ENCODE results near the gene BLOC1S5.
"Not testable (repeated sequence)": the region's sequence is repeated elsewhere in the genome, so short reads cannot be mapped to it uniquely, and the experiment has no call there.

The BLOC1S5 gene

GRCh38 chr6:7992002-7992815 is 72.0 kb downstream of the BLOC1S5 start:
- no peak for DNase-seq

GRCh38 chr6:7991536-7991935 is 72.7 kb downstream of the BLOC1S5 start:
- no peak for DNase-seq

GRCh38 chr6:7986219-7986618 is 78.0 kb downstream of the BLOC1S5 start:
- DNase-seq: no peak

DNA sequence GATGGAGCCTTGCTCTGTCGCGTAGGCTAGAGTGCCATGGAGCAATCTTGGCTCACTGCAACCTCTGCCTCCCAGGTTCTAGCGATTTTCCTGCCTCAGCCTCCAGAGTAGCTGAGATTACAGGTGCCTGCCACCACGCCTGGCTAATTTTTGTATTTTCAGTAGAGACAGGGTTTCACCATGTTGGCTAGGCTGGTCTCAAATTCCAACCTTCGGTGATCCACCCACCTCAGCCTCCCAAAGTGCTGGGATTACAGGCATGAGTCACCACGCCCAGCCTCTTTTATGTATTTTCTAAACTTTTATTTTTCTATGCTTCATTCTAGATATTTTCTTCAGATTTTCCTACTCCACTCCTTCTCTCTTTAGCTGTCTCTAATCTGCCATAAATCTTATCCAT is 80.2 kb downstream of the BLOC1S5 start:
- DNase-seq: not testable (repeated sequence)

DNA sequence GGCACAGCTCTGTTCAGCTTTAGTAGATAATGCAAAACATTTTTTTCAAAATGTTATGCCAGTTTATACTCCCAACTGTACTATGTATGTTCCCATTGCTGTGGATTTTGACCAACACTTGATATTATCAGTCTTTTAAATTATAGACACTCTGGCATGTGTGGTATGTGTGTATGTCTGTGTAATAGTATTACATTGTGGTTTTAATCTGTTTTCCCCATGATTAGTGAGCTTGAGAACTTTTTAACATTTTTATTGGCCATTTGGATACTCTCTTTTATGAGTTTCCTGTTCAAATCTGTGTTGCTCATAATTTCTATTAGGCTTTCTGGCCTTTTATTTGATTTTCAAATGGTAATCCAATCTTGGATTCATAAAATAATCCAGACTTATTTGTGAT is 84.4 kb downstream of the BLOC1S5 start:
- DNase-seq: no peak

GRCh38 chr6:7978736-7979135 is 85.5 kb downstream of the BLOC1S5 start:
- peak; percentile 7 for DNase-seq

- DNase-seq: no peak
These were observed 87.6 kb downstream of the BLOC1S5 start for GRCh38 chr6:7976485-7977056.

DNA sequence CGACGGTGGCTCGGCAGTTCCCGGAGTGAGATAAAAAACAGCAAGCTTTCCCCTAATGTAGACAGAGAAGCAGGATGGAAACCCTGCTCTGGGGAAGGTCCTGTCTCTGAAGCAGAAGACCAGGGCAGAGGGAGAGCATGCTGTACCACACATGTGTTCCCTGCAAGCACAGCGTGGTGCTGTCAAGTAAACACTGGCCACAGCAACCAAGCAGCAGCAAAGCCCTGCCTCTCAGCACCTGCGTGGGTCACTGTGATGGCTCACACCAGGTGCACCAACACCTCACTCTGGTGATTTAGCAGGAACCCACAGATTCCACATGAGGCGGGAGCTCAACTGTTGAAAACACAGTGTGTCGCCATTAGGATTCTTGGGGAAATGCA is 88.4 kb downstream of the BLOC1S5 start:
- DNase-seq: no peak

- DNase-seq: no peak
These were observed 89.0 kb downstream of the BLOC1S5 start for GRCh38 chr6:7974938-7975763.

DNA sequence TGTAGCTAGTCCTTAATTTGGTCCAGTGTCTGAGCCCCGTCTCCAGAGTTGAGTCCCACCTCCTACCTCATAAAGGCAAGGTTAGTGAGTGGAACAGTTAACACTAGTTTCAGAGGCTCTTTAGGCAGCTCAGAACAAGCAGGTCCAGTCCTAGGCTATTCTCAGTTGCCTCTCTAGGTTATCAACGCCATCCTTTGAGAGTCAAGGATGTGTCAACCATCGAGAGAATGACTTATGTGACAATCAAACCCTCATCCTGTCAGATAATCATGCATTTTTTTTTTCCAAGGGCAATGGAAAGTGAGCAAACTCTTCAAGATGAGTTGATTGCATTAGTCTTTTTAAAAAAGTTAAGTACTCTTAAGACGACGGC is 89.6 kb downstream of the BLOC1S5 start:
- DNase-seq: no peak

- DNase-seq: no peak
These were observed 90.6 kb downstream of the BLOC1S5 start for GRCh38 chr6:7973584-7973983.

DNA sequence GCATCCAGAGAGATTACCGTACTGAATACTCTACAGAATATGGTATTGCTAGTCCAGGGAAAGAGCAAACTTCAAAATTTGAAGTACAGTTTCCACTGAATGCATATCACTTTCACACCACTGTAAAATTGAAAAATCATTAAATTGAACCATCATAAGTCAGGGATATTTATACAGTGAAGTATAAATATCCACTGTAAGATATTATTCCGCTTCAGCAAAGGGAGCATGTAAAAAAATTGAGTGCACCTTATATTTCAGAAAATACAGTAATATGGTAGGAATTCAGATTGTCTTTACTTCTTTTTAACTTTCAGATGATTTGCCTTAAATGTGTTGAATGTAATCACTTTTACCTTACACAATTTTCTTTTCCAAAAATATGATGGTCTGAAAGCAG is 92.7 kb downstream of the BLOC1S5 start:
- no peak for DNase-seq

DNA sequence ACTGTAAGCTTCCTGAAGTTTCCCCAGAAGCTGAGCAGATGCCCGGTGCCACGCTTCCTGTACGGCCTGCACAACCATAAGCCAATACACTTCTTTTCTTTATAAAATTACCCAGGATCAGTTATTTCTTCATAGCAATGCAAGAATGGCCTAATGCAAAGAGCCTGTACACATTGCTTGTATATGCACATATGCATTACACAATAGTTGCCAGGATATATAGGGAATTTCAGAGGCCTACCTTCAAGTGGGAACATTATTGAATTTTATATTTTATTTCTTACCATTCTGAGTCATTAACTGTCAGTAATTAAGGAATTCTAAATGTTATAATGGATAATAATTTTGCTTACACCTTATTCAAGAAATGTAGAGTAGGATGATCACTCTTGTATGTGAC is 93.6 kb downstream of the BLOC1S5 start:
- no peak for DNase-seq

All from NCI-H2107 (cell line).